ENCODE results near the gene ARRDC3.
"Not testable (repeated sequence)": the region's sequence is repeated elsewhere in the genome, so short reads cannot be mapped to it uniquely, and the experiment has no call there.

Gene ARRDC3

GRCh38 chr5:91361790-91362189, 21.3 kb downstream of the ARRDC3 start:
- Histone ChIP-seq H3K9me3 (ENCODE audit: control insufficient read depth, low read length) (no peaks in the 10 kb centered on the region), H3K4me1 (ENCODE audit: control insufficient read depth, insufficient read depth, low read length, poor library complexity, severe bottlenecking) (no peaks in the 10 kb centered on the region), H3K4me3 (ENCODE audit: insufficient read depth, low read depth, low read length, poor library complexity, severe bottlenecking) (no peak overlapping the region), H3K36me3 (ENCODE audit: control insufficient read depth, insufficient read depth, low read length) (no peaks in the 10 kb centered on the region), H3K27me3 (replicated peaks; ENCODE audit: control insufficient read depth, insufficient read depth, low read length, poor library complexity, severe bottlenecking) (no peaks in the 10 kb centered on the region), H3K27ac (ENCODE audit: insufficient read depth, low read length, poor library complexity, severe bottlenecking) (no peak overlapping the region)
- DNase-seq, result no peak

- DNase-seq, result no peak
- no peaks in the 10 kb centered on the region for H3K27me3 ChIP-seq (replicated peaks; ENCODE audit: control insufficient read depth, insufficient read depth, low read length, poor library complexity, severe bottlenecking)
- no peak overlapping the region for H3K27ac ChIP-seq (ENCODE audit: insufficient read depth, low read length, poor library complexity, severe bottlenecking)
- no peaks in the 10 kb centered on the region for H3K36me3 ChIP-seq (ENCODE audit: control insufficient read depth, insufficient read depth, low read length)
- H3K4me3 ChIP-seq (ENCODE audit: insufficient read depth, low read depth, low read length, poor library complexity, severe bottlenecking), result no peak overlapping the region
- no peaks in the 10 kb centered on the region for H3K4me1 ChIP-seq (ENCODE audit: control insufficient read depth, insufficient read depth, low read length, poor library complexity, severe bottlenecking)
- no peaks in the 10 kb centered on the region for H3K9me3 ChIP-seq (ENCODE audit: control insufficient read depth, low read length)
Observed at GRCh38 chr5:91361055-91361701, 21.9 kb downstream of the ARRDC3 start.

- no peak for DNase-seq
- H3K9me3 ChIP-seq (ENCODE audit: control insufficient read depth, low read length), result no peaks in the 10 kb centered on the region
- H3K36me3 ChIP-seq (ENCODE audit: control insufficient read depth, insufficient read depth, low read length), result no peaks in the 10 kb centered on the region
- no peaks in the 10 kb centered on the region for H3K27me3 ChIP-seq (replicated peaks; ENCODE audit: control insufficient read depth, insufficient read depth, low read length, poor library complexity, severe bottlenecking)
- no peak overlapping the region for H3K27ac ChIP-seq (ENCODE audit: insufficient read depth, low read length, poor library complexity, severe bottlenecking)
- no peaks in the 10 kb centered on the region for H3K4me1 ChIP-seq (ENCODE audit: control insufficient read depth, insufficient read depth, low read length, poor library complexity, severe bottlenecking)
- no peak overlapping the region for H3K4me3 ChIP-seq (ENCODE audit: insufficient read depth, low read depth, low read length, poor library complexity, severe bottlenecking)
Observed at GRCh38 chr5:91359962-91360609, 23.0 kb downstream of the ARRDC3 start.

GRCh38 chr5:91357806-91358205, 25.3 kb downstream of the ARRDC3 start:
- H3K27ac ChIP-seq (ENCODE audit: insufficient read depth, low read length, poor library complexity, severe bottlenecking), result no peak overlapping the region
- H3K9me3 ChIP-seq (ENCODE audit: control insufficient read depth, low read length), result no peaks in the 10 kb centered on the region
- H3K27me3 ChIP-seq (replicated peaks; ENCODE audit: control insufficient read depth, insufficient read depth, low read length, poor library complexity, severe bottlenecking), result no peaks in the 10 kb centered on the region
- no peaks in the 10 kb centered on the region for H3K4me1 ChIP-seq (ENCODE audit: control insufficient read depth, insufficient read depth, low read length, poor library complexity, severe bottlenecking)
- H3K4me3 ChIP-seq (ENCODE audit: insufficient read depth, low read depth, low read length, poor library complexity, severe bottlenecking), result no peak overlapping the region
- H3K36me3 ChIP-seq (ENCODE audit: control insufficient read depth, insufficient read depth, low read length), result no peaks in the 10 kb centered on the region
- DNase-seq, result no peak

- H3K27me3 ChIP-seq (replicated peaks; ENCODE audit: control insufficient read depth, insufficient read depth, low read length, poor library complexity, severe bottlenecking), result no peaks in the 10 kb centered on the region
- DNase-seq, result no peak
- no peak overlapping the region for H3K27ac ChIP-seq (ENCODE audit: insufficient read depth, low read length, poor library complexity, severe bottlenecking)
- H3K36me3 ChIP-seq (ENCODE audit: control insufficient read depth, insufficient read depth, low read length), result no peaks in the 10 kb centered on the region
- H3K4me3 ChIP-seq (ENCODE audit: insufficient read depth, low read depth, low read length, poor library complexity, severe bottlenecking), result no peak overlapping the region
- H3K4me1 ChIP-seq (ENCODE audit: control insufficient read depth, insufficient read depth, low read length, poor library complexity, severe bottlenecking), result no peaks in the 10 kb centered on the region
- H3K9me3 ChIP-seq (ENCODE audit: control insufficient read depth, low read length), result no peaks in the 10 kb centered on the region
Observed at GRCh38 chr5:91357012-91357634, 26.0 kb downstream of the ARRDC3 start.

- H3K36me3 ChIP-seq (ENCODE audit: control insufficient read depth, insufficient read depth, low read length); DNase-seq; H3K27ac ChIP-seq (ENCODE audit: insufficient read depth, low read length, poor library complexity, severe bottlenecking); H3K9me3 ChIP-seq (ENCODE audit: control insufficient read depth, low read length); H3K4me3 ChIP-seq (ENCODE audit: insufficient read depth, low read depth, low read length, poor library complexity, severe bottlenecking); H3K27me3 ChIP-seq (replicated peaks; ENCODE audit: control insufficient read depth, insufficient read depth, low read length, poor library complexity, severe bottlenecking); H3K4me1 ChIP-seq (ENCODE audit: control insufficient read depth, insufficient read depth, low read length, poor library complexity, severe bottlenecking): not testable (repeated sequence)
Observed at GRCh38 chr5:91354867-91355266, 28.2 kb downstream of the ARRDC3 start.

GRCh38 chr5:91352831-91353695, 30.1 kb downstream of the ARRDC3 start:
- H3K4me3 ChIP-seq (ENCODE audit: insufficient read depth, low read depth, low read length, poor library complexity, severe bottlenecking), result no peak overlapping the region
- no peak for DNase-seq

GRCh38 chr5:91345461-91345860, 37.7 kb downstream of the ARRDC3 start:
- no peak overlapping the region for H3K27ac ChIP-seq (ENCODE audit: insufficient read depth, low read length, poor library complexity, severe bottlenecking)
- no peak for DNase-seq
- no peaks in the 10 kb centered on the region for H3K9me3 ChIP-seq (ENCODE audit: control insufficient read depth, low read length)
- no peak overlapping the region for H3K4me3 ChIP-seq (ENCODE audit: insufficient read depth, low read depth, low read length, poor library complexity, severe bottlenecking)
- no peaks in the 10 kb centered on the region for H3K4me1 ChIP-seq (ENCODE audit: control insufficient read depth, insufficient read depth, low read length, poor library complexity, severe bottlenecking)
- H3K27me3 ChIP-seq (replicated peaks; ENCODE audit: control insufficient read depth, insufficient read depth, low read length, poor library complexity, severe bottlenecking), result no peaks in the 10 kb centered on the region
- H3K36me3 ChIP-seq (ENCODE audit: control insufficient read depth, insufficient read depth, low read length), result no peaks in the 10 kb centered on the region

More at GRCh38 chr5:91352831-91353695, 30.1 kb downstream of the ARRDC3 start:
- Histone ChIP-seq H3K36me3 (ENCODE audit: control insufficient read depth, insufficient read depth, low read length) (no peaks in the 10 kb centered on the region), H3K9me3 (ENCODE audit: control insufficient read depth, low read length) (no peaks in the 10 kb centered on the region), H3K4me1 (ENCODE audit: control insufficient read depth, insufficient read depth, low read length, poor library complexity, severe bottlenecking) (no peaks in the 10 kb centered on the region), H3K27me3 (replicated peaks; ENCODE audit: control insufficient read depth, insufficient read depth, low read length, poor library complexity, severe bottlenecking) (no peaks in the 10 kb centered on the region), H3K27ac (ENCODE audit: insufficient read depth, low read length, poor library complexity, severe bottlenecking) (no peak overlapping the region)

- not testable (repeated sequence) for H3K4me1 ChIP-seq (ENCODE audit: control insufficient read depth, insufficient read depth, low read length, poor library complexity, severe bottlenecking); H3K27ac ChIP-seq (ENCODE audit: insufficient read depth, low read length, poor library complexity, severe bottlenecking); DNase-seq; H3K27me3 ChIP-seq (replicated peaks; ENCODE audit: control insufficient read depth, insufficient read depth, low read length, poor library complexity, severe bottlenecking); H3K36me3 ChIP-seq (ENCODE audit: control insufficient read depth, insufficient read depth, low read length); H3K9me3 ChIP-seq (ENCODE audit: control insufficient read depth, low read length); H3K4me3 ChIP-seq (ENCODE audit: insufficient read depth, low read depth, low read length, poor library complexity, severe bottlenecking)
Observed at GRCh38 chr5:91344661-91345200, 38.4 kb downstream of the ARRDC3 start.
